Neural cell (in vitro differentiated cells): ENCODE measurements around the gene RFC3. TPM values are rescaled to one million over a fixed set of nuclear protein-coding genes. Genes with fewer than 3 reads are reported as not detected.

Experiments
- H2AFZ ChIP-seq: fragments of 200-600, 300-800 bp; sonication (generic), shearing (Covaris generic); 2 replicates; pipeline ENCODE4 v1.6.0; 2014; ENCODE audit warnings: low read depth, mild to moderate bottlenecking, antibody characterized with exemption, low read length, moderate library complexity
- H3F3A ChIP-seq: fragments of 200-600 bp; shearing (Covaris generic); 2 replicates; pipeline ENCODE4 v1.6.1; 2016; ENCODE audit warnings: mild to moderate bottlenecking, moderate library complexity, mixed read lengths, antibody characterized with exemption, low read length; ENCODE audit not compliant: insufficient read depth, poor library complexity, severe bottlenecking
- H3K27ac ChIP-seq: fragments of 200-600, 300-800 bp; sonication (generic), shearing (Covaris generic); 2 replicates; pipeline ENCODE4 v1.5.1; 2014; ENCODE audit warnings: mild to moderate bottlenecking, low read length, moderate library complexity
- H3K27me3 ChIP-seq: fragments of 300-800, 200-600 bp; sonication (generic), shearing (Covaris generic); 2 replicates; pipeline ENCODE4 v1.6.0; 2014; ENCODE audit warnings: mild to moderate bottlenecking, low read depth, low read length, moderate library complexity; ENCODE audit not compliant: insufficient read depth
- H3K36me3 ChIP-seq: fragments of 300-800, 200-600 bp; sonication (generic), shearing (Covaris generic); 2 replicates; pipeline ENCODE4 v1.5.1; 2014; ENCODE audit warnings: mild to moderate bottlenecking, antibody characterized with exemption, low read length, moderate library complexity; ENCODE audit not compliant: insufficient read depth
- H3K4me2 ChIP-seq: fragments of 300-800, 200-600 bp; sonication (generic), shearing (Covaris generic); 2 replicates; pipeline ENCODE4 v1.6.0; 2014; ENCODE audit warnings: mild to moderate bottlenecking, low read length
- H3K4me3 ChIP-seq: fragments of 300-800, 200-600 bp; sonication (generic), shearing (Covaris generic); 2 replicates; pipeline ENCODE4 v1.5.1; 2014; ENCODE audit warnings: mild to moderate bottlenecking, low read length, moderate library complexity
- H3K79me2 ChIP-seq: fragments of 200-600 bp; shearing (Covaris generic); replicated peaks from 2 replicates; pipeline ENCODE4 v1.6.0; 2014; ENCODE audit warnings: mild to moderate bottlenecking, low read length, moderate library complexity; ENCODE audit not compliant: insufficient read depth
- H3K9ac ChIP-seq: fragments of 300-800, 200-600 bp; sonication (generic), shearing (Covaris generic); 2 replicates; pipeline ENCODE4 v1.6.1; 2016; ENCODE audit warnings: mild to moderate bottlenecking, low read length, mixed read lengths
- H3K9me2 ChIP-seq: fragments of 200-600 bp; shearing (Covaris generic); 2 replicates; pipeline ENCODE4 v1.6.1; 2016; ENCODE audit warnings: mild to moderate bottlenecking, low read length, mixed read lengths; ENCODE audit not compliant: insufficient read depth
- H3K9me3 ChIP-seq: fragments of 200-600, 300-800 bp; sonication (generic), shearing (Covaris generic); 2 replicates; pipeline ENCODE4 v1.6.1; 2016; ENCODE audit warnings: mild to moderate bottlenecking, mixed run types, low read length, moderate library complexity, mixed read lengths
- H4K20me1 ChIP-seq: fragments of 200-600 bp; shearing (Covaris generic); 2 replicates; pipeline ENCODE4 v1.6.1; 2016; ENCODE audit warnings: mild to moderate bottlenecking, mixed run types; ENCODE audit not compliant: insufficient read depth
- CTCF ChIP-seq: fragments of 450-650 bp; IDR thresholded peaks from 2 replicates; pipeline ENCODE4 v1.5.1; 2014; ENCODE audit warnings: antibody characterized with exemption, mild to moderate bottlenecking, moderate library complexity; ENCODE audit not compliant: poor library complexity, severe bottlenecking
- EP300 ChIP-seq: fragments of 450-650 bp; conservative IDR thresholded peaks from 2 replicates; pipeline ENCODE4 v1.6.1; 2014; ENCODE audit warnings: antibody characterized with exemption, mild to moderate bottlenecking, moderate library complexity; ENCODE audit not compliant: poor library complexity, severe bottlenecking
- EZH2 ChIP-seq: fragments of 200-600, 300-800 bp; shearing (Covaris generic), sonication (generic); IDR thresholded peaks from 2 replicates; pipeline ENCODE4 v1.6.1; 2014; ENCODE audit warnings: antibody characterized with exemption, low read length, borderline replicate concordance, mild to moderate bottlenecking; ENCODE audit not compliant: insufficient read depth, poor library complexity, severe bottlenecking
- MXI1 ChIP-seq: fragments of 450-650 bp; conservative IDR thresholded peaks from 2 replicates; pipeline ENCODE4 v1.6.1; 2014; ENCODE audit warnings: antibody characterized with exemption, mild to moderate bottlenecking; ENCODE audit not compliant: poor library complexity, severe bottlenecking
- POLR2AphosphoS5 ChIP-seq: IDR thresholded peaks from 2 replicates; pipeline ENCODE4 v1.6.1; 2012
- RAD21 ChIP-seq: fragments of 450-650 bp; conservative IDR thresholded peaks from 2 replicates; pipeline ENCODE4 v1.6.1; 2014; ENCODE audit warnings: antibody characterized with exemption, mild to moderate bottlenecking, moderate library complexity
- REST ChIP-seq: IDR thresholded peaks from 2 replicates; pipeline ENCODE4 v1.6.1; 2012; ENCODE audit warnings: borderline replicate concordance
- SMC3 ChIP-seq: fragments of 450-650 bp; conservative IDR thresholded peaks from 2 replicates; pipeline ENCODE4 v1.6.1; 2014; ENCODE audit warnings: antibody characterized with exemption, mild to moderate bottlenecking, moderate library complexity; ENCODE audit not compliant: poor library complexity
- TAF1 ChIP-seq: IDR thresholded peaks from 2 replicates; pipeline ENCODE4 v1.6.1; 2012; ENCODE audit warnings: low read depth
- polyA plus RNA-seq: library from polyadenylated mRNA; depleted of rRNA; stranded (reverse); fragments of >200 nt; gene quantifications from 2 replicates; pipeline ENCODE4 v1.2.3, GENCODE V29; 2014

The RFC3 gene
- polyA plus RNA-seq, 1 donor from 2014 or later, result 13.8 TPM

DNA sequence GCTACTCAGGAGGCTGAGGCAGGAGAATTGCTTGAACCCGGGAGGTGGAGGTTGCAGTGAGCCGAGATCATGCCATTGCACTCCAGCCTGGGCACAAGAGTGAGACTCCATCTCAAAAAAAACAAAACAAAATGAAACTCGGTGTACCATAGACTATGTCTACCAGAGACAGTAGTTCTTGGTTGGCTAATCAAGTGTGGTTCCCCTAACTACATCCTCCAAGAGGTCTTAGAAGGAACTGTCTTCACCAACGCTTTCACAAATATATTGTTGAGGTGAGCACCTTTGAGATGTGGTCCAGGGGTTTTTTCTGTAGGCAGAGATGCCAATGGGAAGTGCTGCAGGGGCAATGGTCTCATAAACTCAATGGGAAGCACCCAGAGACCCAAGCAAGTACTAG, 48.0 kb downstream of the RFC3 start:
- TF ChIP-seq SMC3 (no peak), CTCF (no peak), EP300 (no peak), REST (no peak), MXI1 (no peak), TAF1 (no peak), EZH2 (no peak), POLR2AphosphoS5 (no peak), RAD21 (no peak)
- Histone ChIP-seq H3K4me2 (no peak overlapping the region), H3K27me3 (no peaks in the 10 kb centered on the region), H4K20me1 (no peaks in the 10 kb centered on the region), H2AFZ (no peak overlapping the region), H3K27ac (no peak overlapping the region), H3K9me2 (no peaks in the 10 kb centered on the region), H3K4me3 (no peak overlapping the region), H3K79me2 (no peaks in the 10 kb centered on the region), H3F3A (no peaks in the 10 kb centered on the region), H3K36me3 (no peaks in the 10 kb centered on the region), H3K9me3 (no peaks in the 10 kb centered on the region), H3K9ac (no peak overlapping the region)

- Histone ChIP-seq H3K36me3 (no peaks in the 10 kb centered on the region), H3K4me2 (no peak overlapping the region), H3K9ac (no peak overlapping the region), H3K9me2 (no peaks in the 10 kb centered on the region), H3K4me3 (no peak overlapping the region), H2AFZ (no peak overlapping the region), H3K27ac (no peak overlapping the region), H4K20me1 (no peaks in the 10 kb centered on the region), H3K79me2 (no peaks in the 10 kb centered on the region), H3K27me3 (no peaks in the 10 kb centered on the region), H3K9me3 (no peaks in the 10 kb centered on the region), H3F3A (no peaks in the 10 kb centered on the region)
- TF ChIP-seq CTCF, result no peak
- TF ChIP-seq REST, result no peak
- TF ChIP-seq EP300, result no peak
- TF ChIP-seq POLR2AphosphoS5, result no peak
- TF ChIP-seq MXI1, result no peak
- no peak for TF ChIP-seq EZH2
- TF ChIP-seq TAF1, result no peak
- no peak for TF ChIP-seq SMC3
- no peak for TF ChIP-seq RAD21
Measured at GRCh38 chr13:33867472-33867871, 49.5 kb downstream of the RFC3 start.
